NCI-H82 (cell line): Measurements from ENCODE around the gene CEMP1.
"Not testable (repeated sequence)": the region's sequence is repeated elsewhere in the genome, so short reads cannot be mapped to it uniquely, and the experiment has no call there.

Experiments used
- DNase-seq: peaks from one replicate; lab custom pipeline; 2025; lab: John Stamatoyannopoulos, UW

The CEMP1 gene

GRCh38 chr16:2531371-2531695 is at the start of gene CEMP1:
Gene CEMP1, minus strand, starts transcription at chr16:2531408. Its CDS starts 335 bp downstream, at chr16:2531073.
- DNase-seq = no peak

GRCh38 chr16:2580818-2581217 is 49.6 kb upstream of the CEMP1 start:
- DNase-seq = not testable (repeated sequence)

- peak; percentile 21 for DNase-seq
These were observed 48.9 kb upstream of the CEMP1 start for GRCh38 chr16:2580143-2580542.

- not testable (repeated sequence) for DNase-seq
These were observed 47.7 kb upstream of the CEMP1 start for GRCh38 chr16:2578905-2579304.

GRCh38 chr16:2577044-2577443 is 45.8 kb upstream of the CEMP1 start:
- DNase-seq = not testable (repeated sequence)

GRCh38 chr16:2575839-2576238 is 44.6 kb upstream of the CEMP1 start:
- not testable (repeated sequence) for DNase-seq

GRCh38 chr16:2572704-2573103 is 41.5 kb upstream of the CEMP1 start:
- not testable (repeated sequence) for DNase-seq

- not testable (repeated sequence) for DNase-seq
These were observed 37.4 kb upstream of the CEMP1 start for GRCh38 chr16:2568573-2568972.

- not testable (repeated sequence) for DNase-seq
These were observed 36.3 kb upstream of the CEMP1 start for GRCh38 chr16:2567506-2567905.

- DNase-seq = not testable (repeated sequence)
These were observed 29.6 kb upstream of the CEMP1 start for GRCh38 chr16:2560798-2561133.

- not testable (repeated sequence) for DNase-seq
These were observed 29.1 kb upstream of the CEMP1 start for GRCh38 chr16:2560131-2560797.

- DNase-seq = not testable (repeated sequence)
These were observed 25.9 kb upstream of the CEMP1 start for GRCh38 chr16:2557150-2557549.

GRCh38 chr16:2554709-2555425 is 23.7 kb upstream of the CEMP1 start:
- DNase-seq = not testable (repeated sequence)

GRCh38 chr16:2551420-2551889 is 20.2 kb upstream of the CEMP1 start:
- DNase-seq = not testable (repeated sequence)

GRCh38 chr16:2550283-2550878 is 19.2 kb upstream of the CEMP1 start:
- not testable (repeated sequence) for DNase-seq

GRCh38 chr16:2543771-2544170 is 12.6 kb upstream of the CEMP1 start:
- DNase-seq = not testable (repeated sequence)

GRCh38 chr16:2541409-2541808 is 10.2 kb upstream of the CEMP1 start:
- DNase-seq = not testable (repeated sequence)

- not testable (repeated sequence) for DNase-seq
These were observed 9.7 kb upstream of the CEMP1 start for GRCh38 chr16:2540912-2541311.

- peak; percentile 30 for DNase-seq
These were observed 8.7 kb upstream of the CEMP1 start for GRCh38 chr16:2539845-2540458.

GRCh38 chr16:2539192-2539844 is 8.1 kb upstream of the CEMP1 start:
- DNase-seq = not testable (repeated sequence)

- DNase-seq = peak; percentile 97
These were observed 6.5 kb upstream of the CEMP1 start, which contains the start of gene PDPK1 for GRCh38 chr16:2537451-2538379. Gene PDPK1, plus strand, starts transcription at chr16:2538021. Its CDS starts 92 bp downstream, at chr16:2538113.
